Measurements from ENCODE around the gene EP400.
A peak's percentile ranks its signal among the peaks of the same experiment; 100 is the strongest.
"Not testable (repeated sequence)": the region's sequence is repeated elsewhere in the genome, so short reads cannot be mapped to it uniquely, and the experiment has no call there.

Gene EP400

GRCh38 chr12:132071830-132072384 is 122.2 kb downstream of the EP400 start:
- DNase-seq: no peak

DNA sequence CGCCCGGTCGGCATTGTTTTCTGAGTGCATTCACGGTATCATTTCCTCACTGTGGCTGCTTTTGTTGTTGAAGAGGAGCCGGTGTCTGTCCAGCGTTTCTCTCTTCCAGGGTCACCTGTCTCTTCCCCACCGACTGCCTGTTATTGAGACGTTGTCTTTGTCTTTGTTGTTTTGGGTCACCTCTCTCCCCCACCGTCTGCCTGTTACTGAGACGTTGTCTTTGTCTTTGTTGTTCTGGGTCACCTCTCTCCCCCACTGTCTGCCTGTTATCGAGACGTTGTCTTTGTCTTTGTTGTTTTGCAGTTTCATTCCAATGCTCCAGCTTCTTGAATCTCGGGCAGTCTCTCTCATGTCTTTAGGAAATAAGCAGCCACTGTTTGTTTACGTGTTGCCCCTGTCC is 124.5 kb downstream of the EP400 start:
- no peak for DNase-seq

DNA sequence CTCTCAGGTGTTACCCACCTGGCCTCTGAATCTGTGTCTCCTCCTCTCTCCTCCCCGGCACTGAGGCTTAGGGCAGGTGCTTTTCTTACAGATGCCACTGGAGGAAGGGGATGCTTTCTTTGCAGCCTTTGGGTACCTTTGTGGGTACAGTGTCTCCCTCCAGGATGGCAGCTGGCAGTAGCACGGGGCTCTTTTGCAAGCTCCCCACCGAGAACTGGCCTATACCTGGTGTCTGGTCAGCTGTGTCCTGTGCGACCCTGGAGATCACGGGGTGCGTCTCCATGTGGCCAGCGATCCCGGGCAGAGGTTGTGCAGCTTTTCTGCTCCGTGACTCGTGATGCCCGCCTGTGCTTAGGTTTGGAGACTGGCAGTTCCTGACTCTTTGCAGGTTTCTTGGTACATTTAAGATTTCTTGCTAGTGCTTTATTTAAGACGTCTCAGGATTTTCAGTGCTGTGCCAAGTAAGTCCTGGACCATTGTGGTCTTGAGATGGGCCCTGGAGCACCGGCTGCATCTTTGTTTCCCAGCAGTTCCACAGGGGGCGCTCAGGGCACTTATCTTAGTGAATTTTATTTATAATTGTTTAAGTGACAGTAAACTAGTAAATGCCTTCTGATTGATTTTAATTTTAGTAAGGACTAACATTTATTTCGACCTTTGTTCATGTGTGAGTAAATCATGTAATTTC is 125.4 kb downstream of the EP400 start:
- DNase-seq: no peak

DNA sequence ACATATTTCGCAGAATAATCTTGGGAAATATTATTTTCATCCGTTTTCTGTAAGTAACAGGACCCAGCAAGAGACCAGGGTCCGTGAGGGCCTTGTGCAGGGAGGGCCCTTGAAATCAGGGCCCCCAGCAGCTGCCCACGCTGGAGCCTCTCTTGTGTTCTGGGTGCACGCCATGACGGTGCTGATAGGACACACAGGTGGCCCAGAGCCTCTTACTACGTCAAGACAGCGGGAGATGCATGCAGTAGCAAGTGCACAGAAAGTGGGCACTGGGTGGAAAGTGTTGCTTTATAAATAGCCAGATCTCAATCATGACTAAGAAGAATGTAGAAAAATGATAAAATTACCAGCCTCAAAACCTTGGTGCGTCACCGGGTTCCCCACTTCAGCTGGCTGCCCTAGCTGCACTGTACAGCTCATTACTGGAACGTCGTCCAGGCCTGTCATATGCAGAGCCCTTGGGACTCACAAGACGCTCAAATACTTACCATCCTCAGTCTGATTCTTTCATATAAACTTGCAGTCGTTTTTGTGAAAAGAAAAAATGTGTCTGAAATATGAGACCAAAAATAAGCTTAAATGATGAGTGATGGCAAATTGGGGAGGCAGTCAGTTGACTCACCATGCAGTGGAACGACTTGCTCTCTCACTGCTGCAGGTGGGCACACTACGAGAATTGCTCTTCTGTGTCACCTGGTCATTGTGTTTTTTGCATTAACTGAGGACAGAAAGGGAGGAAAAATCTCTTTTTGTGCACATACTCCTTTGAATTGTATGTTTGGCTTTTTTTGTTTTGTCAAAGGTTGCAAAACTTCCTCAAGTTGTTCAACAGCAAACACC is 126.2 kb downstream of the EP400 start:
- DNase-seq: no peak

- DNase-seq: no peak
Measured at GRCh38 chr12:132076711-132077110, 127.0 kb downstream of the EP400 start.

DNA sequence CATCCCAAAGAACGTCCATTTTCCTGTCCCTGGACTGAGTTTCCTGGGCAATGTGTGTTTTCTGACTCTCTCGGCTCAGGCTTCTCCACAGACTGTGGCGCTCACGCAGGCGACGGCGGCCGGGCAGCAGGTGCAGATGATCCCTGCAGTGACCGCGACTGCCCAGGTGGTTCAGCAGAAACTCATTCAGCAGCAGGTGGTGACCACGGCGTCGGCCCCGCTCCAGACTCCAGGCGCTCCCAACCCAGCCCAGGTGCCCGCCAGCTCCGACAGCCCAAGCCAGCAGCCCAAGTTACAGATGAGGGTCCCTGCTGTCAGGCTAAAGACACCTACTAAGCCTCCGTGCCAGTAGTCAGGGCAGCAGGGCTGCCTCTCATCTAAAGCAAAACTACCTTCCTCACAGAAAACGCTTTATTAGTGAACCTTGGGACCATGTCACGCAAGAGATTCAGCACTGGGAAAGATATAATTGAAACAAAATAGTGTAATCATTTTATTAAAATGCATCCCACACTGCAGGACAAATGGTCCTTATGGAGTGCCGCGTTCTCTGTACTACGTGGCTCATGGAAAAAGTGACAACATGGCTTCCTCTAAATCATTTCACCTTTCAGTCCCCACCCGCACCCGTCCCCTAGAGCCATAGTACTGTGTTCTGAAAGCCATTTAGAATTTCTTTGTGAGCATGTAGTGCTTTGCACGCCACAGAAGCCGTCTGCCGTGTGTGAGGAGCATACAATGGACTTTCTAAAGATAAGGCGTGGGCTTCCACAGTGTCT is 127.8 kb downstream of the EP400 start:
- no peak for DNase-seq

DNA sequence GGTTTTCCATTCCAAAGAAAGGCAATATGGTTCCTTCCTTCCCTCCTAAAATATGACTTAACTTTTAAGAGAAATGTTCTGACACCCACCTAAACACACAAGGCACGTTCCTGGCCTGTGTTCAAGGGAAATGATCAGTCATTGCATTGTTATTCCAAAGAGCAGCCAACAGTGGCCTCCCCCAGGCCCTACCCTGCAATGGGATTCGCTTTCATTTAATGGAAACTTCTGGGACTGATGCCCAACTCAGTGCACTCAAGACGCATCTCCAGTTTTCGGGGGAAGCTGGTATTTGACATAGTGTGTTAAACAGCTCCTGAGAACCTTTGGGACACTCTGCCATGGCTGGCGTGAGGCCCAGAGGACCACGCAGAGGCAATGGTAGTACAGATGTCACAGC is 128.4 kb downstream of the EP400 start:
- DNase-seq: no peak

DNA sequence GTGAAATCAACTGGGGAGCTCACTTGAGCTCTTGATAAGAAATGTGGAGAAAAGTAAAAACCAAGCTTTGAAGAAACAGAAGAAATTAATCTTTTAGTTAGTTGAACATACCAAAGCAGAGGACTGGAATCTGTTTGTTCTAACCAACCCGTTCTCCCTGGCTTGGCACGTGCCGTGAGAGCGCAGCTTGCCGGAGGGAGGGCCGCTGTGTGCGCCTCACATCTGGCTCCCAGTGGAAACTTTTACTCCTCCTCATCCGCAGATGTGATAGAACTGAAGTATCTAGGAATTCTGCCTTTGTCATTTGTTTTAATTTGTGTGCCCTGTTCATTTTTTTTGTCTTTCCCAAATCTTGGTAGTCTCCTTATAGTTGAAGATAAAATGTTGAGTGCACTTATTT is 129.5 kb downstream of the EP400 start:
- DNase-seq: no peak

GRCh38 chr12:132079695-132080094 is 130.0 kb downstream of the EP400 start:
- DNase-seq: no peak

- DNase-seq: not testable (repeated sequence)
Measured at GRCh38 chr12:132080515-132080914, 130.8 kb downstream of the EP400 start.

- DNase-seq: no peak
Measured at GRCh38 chr12:132081423-132081822, 131.7 kb downstream of the EP400 start.

DNA sequence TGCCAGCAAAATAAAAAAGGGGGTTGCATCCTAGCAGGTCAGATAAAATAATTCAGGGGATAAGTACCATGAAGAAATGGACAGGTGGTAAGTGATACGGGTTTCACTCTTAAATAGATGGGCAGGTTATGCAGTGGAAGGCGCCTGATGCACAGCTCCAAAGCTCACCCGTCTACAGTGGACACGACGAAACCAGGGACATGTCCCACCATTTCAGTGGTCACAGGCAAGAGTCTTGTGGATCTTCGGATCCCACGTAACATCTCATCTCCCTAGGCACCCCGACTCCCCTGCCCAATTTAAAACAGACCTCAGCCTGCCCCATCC is 133.8 kb downstream of the EP400 start:
- no peak for DNase-seq

- peak; percentile 94 for DNase-seq
Measured at GRCh38 chr12:132083941-132084620, 134.3 kb downstream of the EP400 start.

DNA sequence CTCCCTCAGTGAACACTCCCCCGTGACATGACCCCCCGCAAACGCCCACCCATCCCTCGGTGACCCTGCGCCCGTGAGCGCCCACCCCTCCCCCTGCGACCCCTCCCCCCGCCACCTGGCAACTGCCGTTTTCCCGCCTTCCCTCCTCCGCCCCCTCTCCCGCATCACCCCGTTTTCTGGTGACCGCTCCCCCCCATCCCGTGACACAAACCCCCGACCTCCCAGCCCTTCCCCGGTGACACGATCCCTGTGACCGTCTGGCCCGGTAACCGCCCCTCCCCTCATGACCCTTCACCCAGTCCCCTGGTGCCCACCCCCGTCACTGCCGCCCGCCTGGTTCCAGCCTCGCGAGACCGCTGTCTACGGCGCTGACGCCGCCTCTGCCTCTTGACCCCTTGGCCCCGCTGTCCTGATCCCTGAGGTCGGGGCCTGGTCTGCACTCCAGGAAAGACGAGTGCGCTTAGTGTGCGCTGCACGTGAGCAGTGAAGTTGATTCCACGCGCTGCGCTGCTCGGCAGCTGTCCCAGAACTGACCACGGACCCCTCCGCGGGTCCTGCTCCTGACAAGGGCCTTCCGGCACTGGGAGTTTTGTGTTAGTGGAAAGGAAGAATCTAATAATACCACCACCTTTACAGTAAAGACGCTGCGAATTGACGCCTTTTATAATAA is 135.0 kb downstream of the EP400 start:
- peak; percentile 75 for DNase-seq

DNA sequence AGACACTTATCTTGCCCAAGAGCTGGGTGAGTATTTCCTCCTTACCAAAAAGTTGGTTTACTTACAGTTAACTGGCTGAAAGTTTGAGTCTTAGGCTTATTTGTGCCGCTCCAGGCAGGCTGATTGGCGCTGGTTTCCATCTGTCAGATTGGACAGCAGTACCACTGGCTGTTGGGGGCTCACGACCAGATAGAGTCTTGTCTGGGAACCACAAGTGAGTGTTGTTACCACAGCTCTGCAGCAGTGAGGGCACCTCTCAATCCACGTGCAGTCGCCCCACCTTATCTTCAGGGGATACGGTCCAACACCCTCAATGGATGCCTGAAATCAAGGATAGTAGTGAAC is 135.5 kb downstream of the EP400 start:
- peak; percentile 27 for DNase-seq

GRCh38 chr12:132089407-132089910 is 139.7 kb downstream of the EP400 start:
- no peak for DNase-seq

DNA sequence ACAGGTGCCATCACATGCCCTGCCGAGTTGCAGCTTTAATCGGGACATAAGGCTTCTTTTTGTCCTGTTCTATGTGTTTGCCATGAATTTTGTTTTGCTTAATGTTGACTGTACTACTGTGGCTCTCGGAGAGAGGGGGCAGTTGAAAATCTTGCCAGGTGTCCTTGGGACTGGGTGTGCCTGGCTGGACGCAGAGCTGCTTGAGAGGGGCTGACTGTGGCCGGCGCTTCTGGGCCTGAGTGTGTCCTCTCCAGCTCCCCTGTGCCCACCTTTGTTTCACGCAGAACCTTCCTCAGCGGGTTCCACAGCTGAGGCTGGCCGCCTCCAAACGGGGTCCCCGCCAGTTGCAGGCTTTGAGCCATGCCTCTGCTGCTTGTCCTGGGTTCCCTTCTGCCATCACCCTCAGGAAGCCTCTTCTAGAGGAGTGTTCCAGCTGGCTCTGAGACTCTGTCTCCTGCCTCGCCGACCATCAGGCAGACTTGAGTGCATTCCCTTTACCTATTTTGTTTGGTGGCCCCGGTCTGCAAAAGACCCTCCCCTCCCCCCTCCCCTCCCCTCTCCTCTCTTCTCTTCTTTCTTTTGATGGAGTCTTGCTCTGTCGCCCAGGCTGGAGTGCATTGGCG is 144.6 kb downstream of the EP400 start:
- no peak for DNase-seq

DNA sequence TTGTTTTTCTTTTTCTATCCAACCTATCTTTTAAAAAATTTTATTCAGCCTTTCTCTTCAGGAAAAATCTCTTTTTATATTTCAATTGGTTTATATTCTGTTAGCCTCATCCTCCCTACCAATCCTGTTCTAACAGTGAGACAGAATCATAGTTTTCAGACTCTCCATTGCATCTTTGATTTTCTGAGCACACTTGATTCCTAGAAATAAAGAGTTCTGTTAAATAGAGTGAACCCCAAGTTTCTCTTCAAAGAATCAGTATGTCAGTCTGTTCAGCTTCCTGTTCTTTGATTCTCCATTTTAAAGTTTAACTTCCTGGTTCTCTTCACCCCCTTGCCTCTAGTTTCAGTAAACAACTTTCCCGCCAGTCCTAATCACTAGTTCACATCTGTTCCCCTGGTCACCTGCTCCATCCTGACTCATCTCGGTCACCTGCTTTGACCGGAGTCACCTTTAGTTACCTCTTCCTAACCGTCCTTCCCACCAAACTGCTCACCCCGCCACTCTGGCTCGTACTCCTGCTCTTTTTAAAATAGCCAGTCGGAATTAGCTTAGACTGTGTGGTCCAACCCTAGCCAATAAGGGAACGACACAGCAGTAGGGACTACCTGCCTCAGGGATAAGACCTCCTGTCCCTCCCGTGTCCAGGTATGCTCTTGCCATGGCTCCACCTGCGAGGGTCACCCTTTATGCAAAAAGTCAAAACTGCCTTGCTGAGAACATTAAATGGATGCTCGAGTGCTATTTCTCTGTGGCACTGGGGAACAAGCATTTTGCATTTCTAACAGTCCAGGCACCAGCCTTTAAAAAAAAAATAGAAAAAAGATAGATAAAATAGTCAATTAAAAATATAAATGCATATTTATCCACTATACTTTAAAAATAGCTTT is 146.0 kb downstream of the EP400 start:
- DNase-seq: no peak

DNA sequence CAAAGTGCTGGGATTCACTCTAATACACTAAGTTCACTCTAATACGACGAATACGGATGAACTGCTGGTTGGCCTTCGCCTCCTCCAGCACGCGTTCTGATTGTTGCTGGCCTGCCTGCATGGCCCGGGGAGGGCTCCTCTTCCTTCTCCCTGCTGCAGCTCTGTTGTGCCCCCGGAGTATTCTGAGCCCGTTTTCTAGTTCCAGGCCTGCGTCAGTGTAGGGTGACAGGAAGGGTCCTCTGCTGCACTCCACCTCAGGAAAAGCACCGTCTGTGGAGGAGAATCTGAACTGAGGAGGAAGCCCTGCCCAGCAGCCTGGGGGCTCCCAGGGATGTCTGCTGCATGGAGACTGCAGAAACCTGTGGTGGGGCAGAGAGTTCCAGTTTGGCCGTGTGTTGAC is 150.0 kb downstream of the EP400 start:
- no peak for DNase-seq

DNA sequence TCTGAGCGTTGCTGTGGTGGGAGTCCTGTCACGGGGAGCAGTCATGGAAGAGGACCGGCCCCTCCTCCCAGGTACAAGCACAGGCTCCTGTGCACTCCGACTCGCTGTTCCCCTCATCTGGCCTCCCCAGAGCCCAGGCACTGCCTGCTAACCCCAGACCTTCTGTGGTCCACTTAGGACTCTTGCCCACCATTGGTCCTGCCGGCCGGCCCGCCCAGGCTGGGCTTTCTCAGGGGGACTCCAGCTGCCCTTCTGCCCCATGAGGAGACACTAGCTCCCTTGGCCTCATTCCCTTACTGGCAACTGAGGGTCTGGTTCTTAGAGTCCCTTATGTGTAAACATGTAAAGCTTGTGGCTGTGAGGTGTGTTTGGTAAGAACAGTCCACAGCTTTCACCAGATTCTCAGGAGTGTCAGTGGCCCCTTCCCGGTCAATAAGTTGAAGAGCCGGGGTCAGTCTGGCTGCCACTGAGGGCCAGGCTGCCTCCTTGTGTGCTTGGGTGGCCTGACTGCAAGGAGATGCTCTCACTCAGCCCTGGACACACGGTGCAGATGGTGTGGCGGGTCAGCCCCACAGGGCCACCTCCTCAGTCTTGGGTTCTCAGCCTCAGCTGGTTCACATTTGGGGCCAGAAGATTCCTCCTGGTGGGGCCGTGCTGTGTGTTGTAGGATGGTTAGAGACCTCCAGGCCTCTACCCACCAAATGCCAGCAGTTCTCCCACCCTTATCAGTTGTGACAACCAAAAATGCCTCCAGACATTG is 150.7 kb downstream of the EP400 start:
- DNase-seq: no peak
